GM06990 (cell line): ENCODE measurements around the gene CNOT1.
"Not testable (repeated sequence)": the region's sequence is repeated elsewhere in the genome, so short reads cannot be mapped to it uniquely, and the experiment has no call there.

ENCODE experiments used
- DNase-seq: peaks from one replicate; pipeline ENCODE4 v3.0.0-alpha.2; 2011; ENCODE audit not compliant: insufficient read length; ENCODE audit errors: extremely low read depth
- H3K27me3 ChIP-seq: replicated peaks from 2 replicates; pipeline ENCODE4 v1.6.0; 2011; ENCODE audit warnings: low read length; ENCODE audit not compliant: control insufficient read depth, insufficient read depth
- H3K36me3 ChIP-seq: 2 replicates; pipeline ENCODE4 v1.5.1; 2011; ENCODE audit warnings: low read length; ENCODE audit not compliant: control insufficient read depth, insufficient read depth
- H3K4me3 ChIP-seq: replicated peaks from 2 replicates; pipeline ENCODE4 v1.5.1; 2011; ENCODE audit warnings: low read depth, mild to moderate bottlenecking, control low read depth, low read length
- CTCF ChIP-seq: IDR thresholded peaks from 2 replicates; pipeline ENCODE4 v1.5.1; 2011; ENCODE audit warnings: low read length, control low read depth, mild to moderate bottlenecking, inconsistent platforms; ENCODE audit not compliant: insufficient read depth, poor library complexity, severe bottlenecking

The CNOT1 gene

GRCh38 chr16:58492735-58493134 is 136.9 kb downstream of the CNOT1 start:
- Histone ChIP-seq H3K27me3 (no peaks in the 10 kb centered on the region; the same call in 1 of the 2 replicates), H3K4me3 (no peak overlapping the region), H3K36me3 (no peaks in the 10 kb centered on the region)
- no peak for DNase-seq
- TF ChIP-seq CTCF, result no peak

GRCh38 chr16:58492066-58492465 is 137.6 kb downstream of the CNOT1 start:
- Histone ChIP-seq H3K27me3 (no peaks in the 10 kb centered on the region; the same call in 1 of the 2 replicates), H3K36me3 (no peaks in the 10 kb centered on the region), H3K4me3 (no peak overlapping the region)
- DNase-seq, result no peak
- no peak for TF ChIP-seq CTCF

- H3K27me3 ChIP-seq, DNase-seq, H3K4me3 ChIP-seq, H3K36me3 ChIP-seq: not testable (repeated sequence)
These were observed 139.1 kb downstream of the CNOT1 start for GRCh38 chr16:58490539-58490938.

GRCh38 chr16:58490065-58490464 is 139.6 kb downstream of the CNOT1 start:
- Histone ChIP-seq H3K4me3 (no peak overlapping the region), H3K27me3 (no peaks in the 10 kb centered on the region; the same call in 1 of the 2 replicates), H3K36me3 (no peaks in the 10 kb centered on the region)
- no peak for DNase-seq
- no peak for TF ChIP-seq CTCF

GRCh38 chr16:58488531-58488930 is 141.1 kb downstream of the CNOT1 start:
- no peak for TF ChIP-seq CTCF
- no peak overlapping the region for H3K4me3 ChIP-seq
- no peaks in the 10 kb centered on the region for H3K36me3 ChIP-seq
- no peaks in the 10 kb centered on the region; the same call in 1 of the 2 replicates for H3K27me3 ChIP-seq
- DNase-seq, result no peak

- H3K4me3 ChIP-seq, result no peak overlapping the region
- H3K27me3 ChIP-seq, result no peaks in the 10 kb centered on the region; the same call in 1 of the 2 replicates
- DNase-seq, result peak; percentile 73
- TF ChIP-seq CTCF, result peak; percentile 88
- H3K36me3 ChIP-seq, result no peaks in the 10 kb centered on the region
These were observed 141.9 kb downstream of the CNOT1 start for GRCh38 chr16:58487566-58488351.
